A549 (cell line): ENCODE measurements around the gene USP11.

Experiments
- CEBPB ChIP-seq, 2 experiments: fragments of >200 bp in 1 of 2; sonication (Bioruptor Twin) in 1 of 2; formaldehyde crosslinking in 1 of 2; IDR thresholded peaks; 2 replicates each; pipeline ENCODE4 v1.6.1; 2012 to 2016
- EHMT2 ChIP-seq: fragments of 200-600 bp; sonication (generic); IDR thresholded peaks from 2 replicates; pipeline ENCODE4 v1.6.1; 2016; ENCODE audit warnings: antibody characterized with exemption, low read depth, mild to moderate bottlenecking, moderate library complexity
- EP300 ChIP-seq, 2 experiments: fragments of >200 bp; sonication (Bioruptor Twin); formaldehyde crosslinking; IDR thresholded peaks; 2 replicates in 1 of 2; 3 replicates in 1 of 2; pipeline ENCODE4 v1.6.1; 2016 to 2017
- ESRRA ChIP-seq: fragments of 150-350 bp; IDR thresholded peaks from 2 replicates; pipeline ENCODE4 v1.6.1; 2014; ENCODE audit warnings: mild to moderate bottlenecking, low read length, borderline replicate concordance
- MAZ ChIP-seq: fragments of 150-350 bp; IDR thresholded peaks from 2 replicates; pipeline ENCODE4 v1.6.1; 2014; ENCODE audit warnings: antibody characterized with exemption, low read depth, low read length, borderline replicate concordance
- MYC ChIP-seq: IDR thresholded peaks from 2 replicates; pipeline ENCODE4 v1.6.1; 2012; ENCODE audit warnings: mild to moderate bottlenecking, inconsistent platforms, low read length, improper control_type of control experiment, borderline replicate concordance
- NFE2L2 ChIP-seq: fragments of 150-350 bp; conservative IDR thresholded peaks from 2 replicates; pipeline ENCODE4 v1.6.1; 2014; ENCODE audit warnings: low read length
- POLR2A ChIP-seq: IDR thresholded peaks from 2 replicates; pipeline ENCODE4 v1.6.1; 2012; ENCODE audit warnings: mild to moderate bottlenecking, low read length
- RCOR1 ChIP-seq: fragments of 150-350 bp; IDR thresholded peaks from 2 replicates; pipeline ENCODE4 v1.6.1; 2014; ENCODE audit warnings: antibody characterized with exemption, low read length, low read depth
- REST ChIP-seq: fragments of 200-600 bp; sonication (generic); IDR thresholded peaks from 2 replicates; pipeline ENCODE4 v1.6.1; 2016; ENCODE audit warnings: antibody characterized with exemption, mild to moderate bottlenecking, moderate library complexity
- SMC3 ChIP-seq: fragments of >200 bp; sonication (Bioruptor Twin); formaldehyde crosslinking; IDR thresholded peaks from 3 replicates; pipeline ENCODE4 v1.6.1; 2018; ENCODE audit warnings: inconsistent platforms
- USF2 ChIP-seq: fragments of 450-650 bp; IDR thresholded peaks from 2 replicates; pipeline ENCODE4 v1.6.1; 2014; ENCODE audit warnings: antibody characterized with exemption
- TF ChIP-seq, protein P1 (sequence below): fragments of >200 bp; sonication (Bioruptor Twin); formaldehyde crosslinking; IDR thresholded peaks from 3 replicates; pipeline ENCODE4 v1.5.1; 2016

DNA sequence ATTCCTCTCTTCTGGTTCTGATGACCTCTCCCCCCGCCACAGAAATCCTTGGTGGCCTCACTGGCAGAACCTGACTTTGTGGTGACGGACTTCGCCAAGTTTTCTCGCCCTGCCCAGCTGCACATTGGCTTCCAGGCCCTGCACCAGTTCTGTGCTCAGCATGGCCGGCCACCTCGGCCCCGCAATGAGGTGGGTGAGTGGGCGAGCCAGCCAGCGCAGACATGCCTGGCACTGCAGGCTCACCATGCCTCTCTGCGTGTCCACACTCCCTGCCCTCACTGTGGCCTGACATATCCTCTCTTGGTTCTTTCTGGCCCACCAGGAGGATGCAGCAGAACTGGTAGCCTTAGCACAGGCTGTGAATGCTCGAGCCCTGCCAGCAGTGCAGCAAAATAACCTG is 30.5 kb upstream of the USP11 start:
- no peak for TF ChIP-seq NFE2L2
- TF ChIP-seq CEBPB (IDR thresholded peaks at IDR 0.05), result no peak
- TF ChIP-seq EHMT2, result no peak
- no peak for TF ChIP-seq RCOR1
- TF ChIP-seq, protein P1, sequence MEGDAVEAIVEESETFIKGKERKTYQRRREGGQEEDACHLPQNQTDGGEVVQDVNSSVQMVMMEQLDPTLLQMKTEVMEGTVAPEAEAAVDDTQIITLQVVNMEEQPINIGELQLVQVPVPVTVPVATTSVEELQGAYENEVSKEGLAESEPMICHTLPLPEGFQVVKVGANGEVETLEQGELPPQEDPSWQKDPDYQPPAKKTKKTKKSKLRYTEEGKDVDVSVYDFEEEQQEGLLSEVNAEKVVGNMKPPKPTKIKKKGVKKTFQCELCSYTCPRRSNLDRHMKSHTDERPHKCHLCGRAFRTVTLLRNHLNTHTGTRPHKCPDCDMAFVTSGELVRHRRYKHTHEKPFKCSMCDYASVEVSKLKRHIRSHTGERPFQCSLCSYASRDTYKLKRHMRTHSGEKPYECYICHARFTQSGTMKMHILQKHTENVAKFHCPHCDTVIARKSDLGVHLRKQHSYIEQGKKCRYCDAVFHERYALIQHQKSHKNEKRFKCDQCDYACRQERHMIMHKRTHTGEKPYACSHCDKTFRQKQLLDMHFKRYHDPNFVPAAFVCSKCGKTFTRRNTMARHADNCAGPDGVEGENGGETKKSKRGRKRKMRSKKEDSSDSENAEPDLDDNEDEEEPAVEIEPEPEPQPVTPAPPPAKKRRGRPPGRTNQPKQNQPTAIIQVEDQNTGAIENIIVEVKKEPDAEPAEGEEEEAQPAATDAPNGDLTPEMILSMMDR, result no peak
- TF ChIP-seq ESRRA, result no peak
- no peak for TF ChIP-seq POLR2A
- TF ChIP-seq EP300 (IDR thresholded peaks at IDR 0.05), result no peak
- no peak for TF ChIP-seq USF2
- no peak for TF ChIP-seq MYC
- no peak for TF ChIP-seq REST
- TF ChIP-seq SMC3, result no peak
- TF ChIP-seq MAZ, result no peak
